K562 treated with DMSO at 1 percent for 4 hours (cell line): ENCODE results near the gene GOLGA8S. TPM values are rescaled to one million over a fixed set of nuclear protein-coding genes. Genes with fewer than 3 reads are reported as not detected.

ENCODE experiments used
- total RNA-seq: library from RNA; unstranded; fragments of 300-600 nt; gene quantifications from 2 replicates; pipeline ENCODE4 v1.2.3, GENCODE V29; 2022; ENCODE audit not compliant: insufficient read depth

Gene GOLGA8S
- total RNA-seq = not detected in 2 replicates

DNA sequence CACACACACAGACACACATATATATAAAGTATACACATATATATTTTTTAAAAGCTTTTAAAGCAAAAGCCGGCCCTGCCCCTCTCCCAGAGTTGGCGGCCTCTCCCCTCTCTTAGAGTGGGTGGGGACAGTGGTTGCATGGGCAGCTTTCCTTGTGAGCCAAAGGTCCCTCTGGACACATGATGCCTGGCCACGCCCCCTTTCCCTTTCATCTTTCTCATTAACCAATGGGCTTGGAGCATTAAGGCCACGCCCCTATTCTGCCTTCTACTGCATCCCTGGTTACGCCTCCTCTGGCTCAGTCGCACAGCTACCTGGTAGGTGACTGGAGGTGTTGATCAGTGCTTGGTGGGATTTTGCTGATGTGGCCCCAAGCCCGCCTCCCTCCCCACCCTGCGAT lies at the start of gene GOLGA8S:
GOLGA8S (plus strand) TSS at position 301 of the 400 bp plus-strand sequence; CDS start at position 363, 62 bp downstream.

DNA sequence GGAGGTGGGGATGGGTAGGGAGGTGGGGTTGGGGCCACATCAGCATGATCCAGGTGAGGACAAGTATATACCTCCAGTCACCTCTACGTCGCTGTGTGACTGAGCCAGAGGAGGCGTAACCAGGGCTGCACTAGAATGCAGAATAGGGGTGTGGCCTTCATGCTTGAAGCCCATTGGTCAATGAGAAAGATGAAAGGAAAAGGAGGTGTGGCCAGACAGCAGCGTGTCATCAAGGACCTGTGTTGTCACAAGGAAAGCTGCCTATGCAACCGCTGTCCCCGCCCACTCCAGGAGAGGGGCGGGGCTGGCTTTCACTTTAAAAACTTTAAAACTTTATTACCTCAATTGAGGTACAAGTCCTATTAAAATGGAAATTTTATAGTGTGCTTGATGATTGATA lies 20.5 kb upstream of the GOLGA8S start, which contains the start of gene GOLGA6L26:
GOLGA6L26 (minus strand) TSS at position 101 of the 400 bp plus-strand sequence; CDS start at position 40, 61 bp downstream.

Other genes with a start within 250 kb of the GOLGA8S start
- not detected in 2 replicates for gene GOLGA6L1, start 217.9 kb upstream of the GOLGA8S start, total RNA-seq
- not detected in 2 replicates for gene GOLGA6L26, start 20.6 kb upstream of the GOLGA8S start, total RNA-seq
- gene GOLGA6L2, start 92.5 kb downstream of the GOLGA8S start, total RNA-seq = not detected in 2 replicates
- gene MKRN3, start 210.9 kb downstream of the GOLGA8S start, total RNA-seq = 7.8 and 18.5 TPM in 2 replicates